ENCODE data around the gene NFATC2IP. TPM values are rescaled to one million over a fixed set of nuclear protein-coding genes. Genes with fewer than 3 reads are reported as not detected.
"Not testable (repeated sequence)": the region's sequence is repeated elsewhere in the genome, so short reads cannot be mapped to it uniquely, and the experiment has no call there.

NFATC2IP gene
- total RNA-seq, 1 donor from 2014 or later: 43.2 TPM

DNA sequence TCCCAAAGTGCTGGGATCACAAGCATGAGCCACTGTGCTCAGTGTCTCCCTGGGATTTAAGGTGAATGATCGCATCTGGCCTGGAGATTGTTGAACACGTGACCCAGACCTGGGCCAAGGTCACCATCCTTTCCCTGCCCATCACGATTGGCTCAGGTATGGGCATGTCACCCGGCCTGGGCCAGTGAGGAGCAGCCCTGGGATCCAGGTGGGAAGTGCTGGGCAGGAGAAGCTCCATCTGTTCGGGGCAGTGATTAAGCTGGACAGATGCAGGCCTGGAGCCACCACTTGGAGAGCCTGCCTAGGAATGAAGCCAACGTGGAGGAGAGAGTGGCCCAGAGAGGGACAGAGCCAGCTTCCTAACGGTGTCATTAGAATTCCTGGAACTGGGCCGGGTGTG, 41.0 kb downstream of the NFATC2IP start:
- DNase-seq (ENCODE audit: low spot score): no peak

DNA sequence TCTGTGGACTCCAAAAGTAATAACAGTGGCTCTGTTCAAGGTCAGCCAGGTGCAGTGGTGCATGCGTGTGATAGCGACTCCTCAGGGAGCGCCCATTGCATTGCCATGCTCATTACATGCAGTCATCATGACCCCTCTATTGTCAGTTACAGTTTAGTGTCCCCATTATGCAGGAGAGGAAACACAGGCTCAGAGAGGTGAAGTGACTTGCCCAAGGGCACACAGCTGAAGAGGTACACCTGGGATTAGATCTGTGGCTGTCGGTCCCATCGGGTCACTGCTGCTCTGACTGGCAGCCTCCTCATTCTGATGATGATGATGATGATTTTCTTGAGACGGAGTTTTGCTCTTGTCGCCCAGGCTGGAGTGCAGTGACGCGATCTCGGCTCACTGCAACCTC, 41.8 kb downstream of the NFATC2IP start:
- DNase-seq (ENCODE audit: low spot score): no peak

- no peak for DNase-seq (ENCODE audit: low spot score)
Observed at GRCh38 chr16:28998837-28999236, 48.1 kb downstream of the NFATC2IP start.

DNA sequence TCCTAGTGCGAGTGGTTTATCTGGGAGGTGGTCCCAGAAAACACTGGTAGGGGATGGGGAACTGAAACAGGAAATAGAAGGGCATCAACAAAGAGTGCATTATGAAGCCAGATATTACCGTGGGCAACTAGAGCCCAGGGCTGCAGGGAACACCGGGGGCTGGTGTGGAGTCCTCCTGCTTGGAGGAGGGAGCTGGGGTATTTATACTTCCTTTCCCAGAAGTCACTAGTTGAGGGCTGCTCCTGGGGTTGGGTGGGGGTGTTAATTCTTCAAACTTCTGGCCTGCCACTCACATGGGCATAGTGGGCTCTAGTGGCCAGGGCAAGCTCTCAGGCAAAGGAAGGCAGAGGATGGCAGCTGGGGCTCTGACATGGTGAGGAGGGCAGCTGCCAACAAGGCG, 48.8 kb downstream of the NFATC2IP start:
- DNase-seq (ENCODE audit: low spot score): no peak

DNA sequence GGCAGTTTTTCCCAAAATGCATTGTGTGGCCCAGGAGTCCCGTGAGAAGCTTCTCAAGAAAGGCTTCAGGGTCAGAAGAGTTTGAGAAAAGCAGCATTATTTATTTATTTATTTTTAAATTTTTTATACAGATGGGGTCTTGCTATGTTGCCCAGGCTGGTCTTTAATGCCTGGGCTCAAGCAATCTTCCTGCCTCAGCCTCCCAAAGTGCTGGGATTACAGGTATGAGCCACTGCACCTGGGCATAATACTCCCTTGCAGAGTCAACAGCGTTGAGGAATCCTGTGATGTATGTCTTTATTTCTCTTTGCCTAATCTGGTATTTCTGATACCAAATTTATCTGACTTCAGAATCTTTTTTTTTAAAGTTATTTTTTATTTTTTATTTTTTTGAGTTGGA, 49.3 kb downstream of the NFATC2IP start:
- no peak for DNase-seq (ENCODE audit: low spot score)

GRCh38 chr16:29004496-29005139, 53.9 kb downstream of the NFATC2IP start:
- DNase-seq (ENCODE audit: low spot score): not testable (repeated sequence)

DNA sequence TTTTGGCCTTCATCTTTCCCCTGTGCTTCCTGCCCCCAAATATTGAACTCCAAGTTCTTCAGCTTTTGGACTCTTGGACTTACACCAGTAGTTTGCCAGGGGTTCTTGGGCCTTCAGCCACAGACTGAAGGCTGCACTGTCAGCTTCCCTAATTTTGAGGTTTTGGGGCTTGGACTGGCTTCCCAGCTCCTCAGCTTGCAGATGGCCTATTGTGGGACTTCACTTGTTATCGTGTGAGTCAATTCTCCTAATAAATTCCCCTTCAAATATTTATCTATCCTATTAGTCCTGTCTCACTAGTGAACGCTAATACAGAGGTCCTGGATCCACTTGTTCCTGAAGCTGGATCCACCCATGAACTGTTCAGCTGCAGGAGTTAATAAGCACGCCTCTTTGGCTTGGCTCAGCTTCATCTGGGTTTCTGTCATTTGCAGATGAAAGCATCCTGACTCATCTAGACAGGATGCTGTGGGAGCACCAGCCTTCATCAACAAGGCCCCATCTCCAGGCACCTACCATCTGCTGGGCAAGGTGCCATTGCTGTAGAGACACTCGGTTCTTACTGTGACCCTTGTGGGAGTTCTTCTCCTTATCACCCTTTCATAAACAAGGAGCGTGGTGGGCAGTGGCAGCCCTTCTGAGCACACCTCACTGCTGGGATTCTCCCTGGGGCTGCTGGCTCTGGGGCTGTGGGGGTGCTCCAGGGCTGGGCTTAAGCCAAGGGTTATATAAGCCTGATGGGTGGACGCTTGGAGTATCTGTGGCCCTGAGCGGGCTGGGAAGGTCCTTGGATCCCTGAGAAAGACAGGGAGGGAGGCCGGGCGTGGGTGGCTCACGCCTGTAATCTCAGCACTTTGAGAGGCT, 57.2 kb downstream of the NFATC2IP start:
- no peak for DNase-seq (ENCODE audit: low spot score)

- DNase-seq (ENCODE audit: low spot score): no peak
Observed at GRCh38 chr16:29009050-29009837, 58.5 kb downstream of the NFATC2IP start.

- DNase-seq (ENCODE audit: low spot score): no peak
Observed at GRCh38 chr16:29009838-29010166, 59.1 kb downstream of the NFATC2IP start.

- no peak for DNase-seq (ENCODE audit: low spot score)
Observed at GRCh38 chr16:29011112-29011511, 60.4 kb downstream of the NFATC2IP start.

DNA sequence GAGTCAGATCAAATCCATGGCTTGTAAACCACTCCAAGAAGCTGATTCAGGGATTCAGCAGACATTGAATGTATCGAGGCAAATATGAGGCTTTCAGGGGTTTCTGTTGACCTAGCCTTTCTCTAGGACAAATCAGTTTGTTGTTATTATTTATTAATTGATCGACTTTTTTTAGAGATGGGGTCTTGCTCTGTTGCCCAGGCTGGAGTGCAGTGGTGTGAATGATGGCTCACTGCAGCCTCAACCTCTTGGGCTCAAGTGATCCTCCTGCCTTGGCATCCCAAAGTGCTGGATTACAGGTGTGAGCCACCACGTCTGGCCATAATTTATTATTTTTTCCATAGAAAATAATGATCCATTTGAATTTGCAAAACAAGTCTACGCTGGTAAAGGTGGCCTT, 61.1 kb downstream of the NFATC2IP start:
- DNase-seq (ENCODE audit: low spot score): no peak

DNA sequence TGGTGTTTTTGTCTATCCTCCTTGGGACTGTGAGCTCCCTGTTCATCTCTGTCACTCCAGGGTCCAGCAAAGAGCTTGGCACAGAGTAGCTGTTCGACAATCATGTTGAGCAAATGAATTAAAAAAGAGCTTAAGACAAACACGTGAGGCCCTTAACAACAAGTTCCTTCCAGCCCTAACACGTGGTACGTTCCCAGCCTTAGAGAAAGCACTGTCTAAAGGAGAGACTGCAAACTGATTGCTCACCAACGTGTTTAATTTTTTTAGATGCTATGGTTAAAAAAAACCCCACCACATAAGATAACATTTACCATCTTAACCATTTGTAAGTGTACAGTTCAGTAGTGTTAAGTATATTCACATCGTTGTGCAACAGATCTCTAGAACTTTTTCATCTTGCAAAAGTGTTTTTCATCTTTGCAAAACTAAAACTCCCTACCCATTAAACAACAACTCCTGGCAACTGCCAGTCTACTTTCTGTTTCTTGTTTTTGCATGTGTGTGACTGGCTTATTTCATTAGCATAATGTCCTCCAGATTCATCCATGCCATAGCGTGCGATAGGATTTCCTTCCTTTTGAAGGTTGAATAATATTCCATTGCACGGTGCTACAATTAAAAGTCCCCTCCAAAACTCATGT, 62.3 kb downstream of the NFATC2IP start:
- no peak for DNase-seq (ENCODE audit: low spot score)

DNA sequence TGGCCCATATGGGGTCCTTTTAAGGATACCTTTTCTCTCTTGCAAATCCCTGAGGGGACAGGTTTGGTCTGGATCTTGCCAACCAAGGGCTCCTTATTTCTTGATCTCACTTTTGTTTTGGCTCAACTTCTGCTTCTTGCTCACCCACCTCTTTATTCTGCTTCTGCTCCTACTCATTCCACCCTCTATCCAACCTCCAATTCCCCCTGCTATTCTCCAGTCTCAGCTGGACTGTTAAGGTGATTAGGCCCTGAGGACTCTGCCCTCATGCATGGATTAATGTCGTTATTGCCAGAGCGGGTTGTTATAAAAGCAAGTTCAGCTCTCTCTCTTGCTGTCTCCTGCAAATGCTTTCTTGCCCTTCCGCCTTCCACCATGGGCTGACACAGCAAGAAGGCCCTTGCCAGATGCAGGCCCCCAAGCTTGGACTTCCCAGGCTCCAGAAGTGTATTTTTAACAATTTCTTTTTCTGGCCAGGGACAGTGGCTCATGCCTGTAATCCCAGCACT, 63.9 kb downstream of the NFATC2IP start:
- DNase-seq (ENCODE audit: low spot score): no peak

Other genes with a start within 250 kb of the NFATC2IP start
- gene EIF3C, start 239.5 kb upstream of the NFATC2IP start, total RNA-seq: 435 TPM
- 5.8 TPM for gene NPIPB9, start 199.2 kb upstream of the NFATC2IP start, total RNA-seq
- 162 TPM for gene ATXN2L, start 127.9 kb upstream of the NFATC2IP start, total RNA-seq
- 150 TPM for gene TUFM, start 104.6 kb upstream of the NFATC2IP start, total RNA-seq
- 55.5 TPM for gene SH2B1, start 87.1 kb upstream of the NFATC2IP start, total RNA-seq
- 0.75 TPM for gene ATP2A1, start 72.4 kb upstream of the NFATC2IP start, total RNA-seq
- 26.5 TPM for gene RABEP2, start 25.7 kb upstream of the NFATC2IP start, total RNA-seq
- gene CD19, start 19.0 kb upstream of the NFATC2IP start, total RNA-seq: not detected
- 23.9 TPM for gene SPNS1, start 23.8 kb downstream of the NFATC2IP start, total RNA-seq
- 11.9 TPM for gene LAT, start 34.1 kb downstream of the NFATC2IP start, total RNA-seq

Data from ureter (tissue), 1 donor.